CD4-positive, alpha-beta T cell treated with Interleukin-15 for 1 hour (primary cell): ENCODE measurements around the gene BBS10.
"Not testable (repeated sequence)": the region's sequence is repeated elsewhere in the genome, so short reads cannot be mapped to it uniquely, and the experiment has no call there.

Source experiments
- DNase-seq: peaks from one replicate; pipeline ENCODE4 v3.0.0-alpha.2; 2020

BBS10 gene

GRCh38 chr12:76348079-76348901 lies at the start of gene BBS10:
BBS10 (minus strand) TSS chr12:76348415; CDS start chr12:76348358, 57 bp downstream.
- DNase-seq, result peak; percentile 89

- DNase-seq, result no peak
Observed at GRCh38 chr12:76391461-76391860, 43.2 kb upstream of the BBS10 start.

- no peak for DNase-seq
Observed at GRCh38 chr12:76387614-76388013, 39.4 kb upstream of the BBS10 start.

- DNase-seq, result no peak
Observed at GRCh38 chr12:76384560-76384959, 36.3 kb upstream of the BBS10 start.

- no peak for DNase-seq
Observed at GRCh38 chr12:76383988-76384387, 35.8 kb upstream of the BBS10 start.

GRCh38 chr12:76379261-76379660 lies 31.0 kb upstream of the BBS10 start:
- DNase-seq, result no peak

GRCh38 chr12:76376876-76377275 lies 28.7 kb upstream of the BBS10 start:
- not testable (repeated sequence) for DNase-seq

- no peak for DNase-seq
Observed at GRCh38 chr12:76375939-76376338, 27.7 kb upstream of the BBS10 start.

- DNase-seq, result no peak
Observed at GRCh38 chr12:76375470-76375869, 27.3 kb upstream of the BBS10 start.

- no peak for DNase-seq
Observed at GRCh38 chr12:76374386-76375020, 26.3 kb upstream of the BBS10 start.

- DNase-seq, result no peak
Observed at GRCh38 chr12:76368230-76368629, 20.0 kb upstream of the BBS10 start.

- no peak for DNase-seq
Observed at GRCh38 chr12:76366163-76366562, 17.9 kb upstream of the BBS10 start.

- not testable (repeated sequence) for DNase-seq
Observed at GRCh38 chr12:76364131-76364530, 15.9 kb upstream of the BBS10 start.

GRCh38 chr12:76360316-76360715 lies 12.1 kb upstream of the BBS10 start:
- DNase-seq, result no peak

- no peak for DNase-seq
Observed at GRCh38 chr12:76356071-76356470, 7.9 kb upstream of the BBS10 start.

- no peak for DNase-seq
Observed at GRCh38 chr12:76346798-76347420, 1.3 kb downstream of the BBS10 start.

GRCh38 chr12:76346236-76346635 lies 2.0 kb downstream of the BBS10 start:
- no peak for DNase-seq

GRCh38 chr12:76345569-76345968 lies 2.6 kb downstream of the BBS10 start:
- no peak for DNase-seq

GRCh38 chr12:76341436-76342030 lies 6.7 kb downstream of the BBS10 start:
- no peak for DNase-seq

GRCh38 chr12:76340680-76341435 lies 7.4 kb downstream of the BBS10 start:
- no peak for DNase-seq

- no peak for DNase-seq
Observed at GRCh38 chr12:76337583-76337982, 10.6 kb downstream of the BBS10 start.

- DNase-seq, result no peak
Observed at GRCh38 chr12:76332606-76333005, 15.6 kb downstream of the BBS10 start.

GRCh38 chr12:76329606-76330005 lies 18.6 kb downstream of the BBS10 start:
- DNase-seq, result no peak
